ENCODE results near the gene LCE2C. TPM values are rescaled to one million over a fixed set of nuclear protein-coding genes. Genes with fewer than 3 reads are reported as not detected.

Gene LCE2C
- total RNA-seq, 1 donor from 2014 or later, result not detected

- H3K27ac ChIP-seq (replicated peaks), result no peak within 1 kb of the TSS
- intact Hi-C loops (cut with micrococcal nuclease), result no loop called here
- no peaks in the 10 kb centered on the region for H3K27me3 ChIP-seq (ENCODE audit: low read depth)
- DNase-seq, result no peak
- H3K36me3 ChIP-seq, result no peaks in the 10 kb centered on the region
- no peaks in the 10 kb centered on the region for H3K4me1 ChIP-seq
- no peak within 1 kb of the TSS for H3K4me3 ChIP-seq
- TF ChIP-seq CTCF (IDR thresholded peaks at IDR 0.05; ENCODE audit: borderline replicate concordance), result no peak
- H3K9me3 ChIP-seq (replicated peaks), result peaks cover 4% of the 10 kb centered on the region
These were observed 22.9 kb downstream of the LCE2C start, which contains the start of gene LCE2A for GRCh38 chr1:152697701-152698600. LCE2A (plus strand) TSS chr1:152698345; CDS start chr1:152698902, 557 bp downstream.

- Histone ChIP-seq H3K27me3 (ENCODE audit: low read depth) (no peaks in the 10 kb centered on the region), H3K9me3 (replicated peaks) (peaks cover 12% of the 10 kb centered on the region), H3K4me3 (no peak overlapping the region), H3K27ac (replicated peaks) (no peak overlapping the region), H3K36me3 (no peaks in the 10 kb centered on the region), H3K4me1 (no peaks in the 10 kb centered on the region)
- intact Hi-C loops (cut with micrococcal nuclease), result no loop called here
- no peak for DNase-seq
- no peak for TF ChIP-seq CTCF (IDR thresholded peaks at IDR 0.05; ENCODE audit: borderline replicate concordance)
These were observed 24.7 kb downstream of the LCE2C start for GRCh38 chr1:152699746-152700145.

- no peak for TF ChIP-seq CTCF (IDR thresholded peaks at IDR 0.05; ENCODE audit: borderline replicate concordance)
- H3K9me3 ChIP-seq (replicated peaks), result peaks cover 15% of the 10 kb centered on the region
- intact Hi-C loops (cut with micrococcal nuclease), result no loop called here
These were observed 32.8 kb downstream of the LCE2C start, which contains the start of gene LCE4A for GRCh38 chr1:152707860-152708259. LCE4A (plus strand) TSS chr1:152708160; CDS start chr1:152709076, 916 bp downstream.

GRCh38 chr1:152718238-152718637 is 43.2 kb downstream of the LCE2C start:
- TF ChIP-seq CTCF (IDR thresholded peaks at IDR 0.05; ENCODE audit: borderline replicate concordance), result no peak
- H3K4me1 ChIP-seq, result no peaks in the 10 kb centered on the region
- no peak overlapping the region for H3K27ac ChIP-seq (replicated peaks)
- H3K36me3 ChIP-seq, result no peaks in the 10 kb centered on the region
- H3K4me3 ChIP-seq, result no peak overlapping the region
- intact Hi-C loops (cut with micrococcal nuclease), result no loop called here
- peaks cover 10% of the 10 kb centered on the region for H3K9me3 ChIP-seq (replicated peaks)
- DNase-seq, result no peak
- H3K27me3 ChIP-seq (ENCODE audit: low read depth), result no peaks in the 10 kb centered on the region

More at GRCh38 chr1:152707860-152708259, 32.8 kb downstream of the LCE2C start, which contains the start of gene LCE4A:
- no peak within 1 kb of the TSS for H3K4me3 ChIP-seq
- H3K27me3 ChIP-seq (ENCODE audit: low read depth), result no peaks in the 10 kb centered on the region
- H3K4me1 ChIP-seq, result no peaks in the 10 kb centered on the region
- H3K36me3 ChIP-seq, result no peaks in the 10 kb centered on the region
- H3K27ac ChIP-seq (replicated peaks), result no peak within 1 kb of the TSS
- no peak for DNase-seq

GRCh38 chr1:152725261-152725660 is 50.2 kb downstream of the LCE2C start:
- Histone ChIP-seq H3K4me3 (no peak overlapping the region), H3K4me1 (no peaks in the 10 kb centered on the region), H3K36me3 (no peaks in the 10 kb centered on the region), H3K9me3 (replicated peaks) (no peaks in the 10 kb centered on the region), H3K27ac (replicated peaks) (no peak overlapping the region), H3K27me3 (ENCODE audit: low read depth) (peaks cover 5% of the 10 kb centered on the region)
- no peak for DNase-seq
- intact Hi-C loops (cut with micrococcal nuclease), result no loop called here
- no peak for TF ChIP-seq CTCF (IDR thresholded peaks at IDR 0.05; ENCODE audit: borderline replicate concordance)

Other genes with a start within 250 kb of the LCE2C start
- gene LCE5A, start 164.5 kb upstream of the LCE2C start, total RNA-seq, result not detected
- not detected for gene CRCT1, start 160.8 kb upstream of the LCE2C start, total RNA-seq
- not detected for gene LCE3E, start 108.5 kb upstream of the LCE2C start, total RNA-seq
- not detected for gene LCE3D, start 94.8 kb upstream of the LCE2C start, total RNA-seq
- not detected for gene LCE3C, start 75.0 kb upstream of the LCE2C start, total RNA-seq
- not detected for gene LCE3B, start 61.5 kb upstream of the LCE2C start, total RNA-seq
- gene LCE3A, start 52.2 kb upstream of the LCE2C start, total RNA-seq, result not detected
- not detected for gene LCE2D, start 11.9 kb upstream of the LCE2C start, total RNA-seq
- not detected for gene LCE2B, start 10.8 kb downstream of the LCE2C start, total RNA-seq
- gene LCE2A, start 23.1 kb downstream of the LCE2C start, total RNA-seq, result not detected
- not detected for gene LCE4A, start 32.9 kb downstream of the LCE2C start, total RNA-seq
- not detected for gene KPRP, start 82.7 kb downstream of the LCE2C start, total RNA-seq
- not detected for gene LCE1F, start 99.9 kb downstream of the LCE2C start, total RNA-seq
- gene LCE1E, start 111.0 kb downstream of the LCE2C start, total RNA-seq, result not detected
- gene LCE1D, start 121.4 kb downstream of the LCE2C start, total RNA-seq, result not detected
- not detected for gene LCE1C, start 131.4 kb downstream of the LCE2C start, total RNA-seq
- gene LCE1B, start 136.7 kb downstream of the LCE2C start, total RNA-seq, result not detected
- gene LCE1A, start 152.2 kb downstream of the LCE2C start, total RNA-seq, result not detected
- gene LCE6A, start 167.6 kb downstream of the LCE2C start, total RNA-seq, result not detected
- not detected for gene LCE7A, start 184.7 kb downstream of the LCE2C start, total RNA-seq
- not detected for gene SMCP, start 203.0 kb downstream of the LCE2C start, total RNA-seq
- not detected for gene IVL, start 233.3 kb downstream of the LCE2C start, total RNA-seq

Data from left ventricle myocardium inferior (tissue), 1 donor.